Hindlimb muscle (tissue), 1 donor: Measurements from ENCODE around the gene PREB. TPM values are rescaled to one million over a fixed set of nuclear protein-coding genes. Genes with fewer than 3 reads are reported as not detected.

ENCODE experiments used
- polyA plus RNA-seq: library from polyadenylated mRNA; unstranded; fragments of 120-200 nt; gene quantifications from one replicate; pipeline ENCODE4 v1.2.1, GENCODE V29; 2013; ENCODE audit not compliant: insufficient read length

PREB gene
- polyA plus RNA-seq, 1 donor = 35.1 TPM

Other genes starting within 250 kb of the PREB start
- 41.2 TPM for gene MAPRE3, start 164.0 kb downstream of the PREB start, polyA plus RNA-seq
- gene TMEM214, start 101.7 kb downstream of the PREB start, polyA plus RNA-seq = 57.7 TPM
- gene AGBL5, start 83.0 kb downstream of the PREB start, polyA plus RNA-seq = 18.8 TPM
- gene OST4, start 63.0 kb downstream of the PREB start, polyA plus RNA-seq = 202 TPM
- gene EMILIN1, start 56.0 kb downstream of the PREB start, polyA plus RNA-seq = 66.7 TPM
- 1.5 TPM for gene KHK, start 47.9 kb downstream of the PREB start, polyA plus RNA-seq
- gene CGREF1, start 15.5 kb downstream of the PREB start, polyA plus RNA-seq = 0.75 TPM
- 0.18 TPM for gene ABHD1, start 10.8 kb downstream of the PREB start, polyA plus RNA-seq
- gene PRR30, start 4.8 kb upstream of the PREB start, polyA plus RNA-seq = not detected
- 0.17 TPM for gene TCF23, start 14.4 kb upstream of the PREB start, polyA plus RNA-seq
- 83.7 TPM for gene ATRAID, start 77.4 kb upstream of the PREB start, polyA plus RNA-seq
- gene SLC5A6, start 77.6 kb upstream of the PREB start, polyA plus RNA-seq = 18.6 TPM
- 28.0 TPM for gene CAD, start 82.7 kb upstream of the PREB start, polyA plus RNA-seq
- gene SLC30A3, start 128.4 kb upstream of the PREB start, polyA plus RNA-seq = 2.8 TPM
- 0.34 TPM for gene DNAJC5G, start 140.8 kb upstream of the PREB start, polyA plus RNA-seq
- gene TRIM54, start 147.8 kb upstream of the PREB start, polyA plus RNA-seq = 128 TPM
- gene UCN, start 173.8 kb upstream of the PREB start, polyA plus RNA-seq = 2.5 TPM
- 46.8 TPM for gene MPV17, start 188.5 kb upstream of the PREB start, polyA plus RNA-seq
- 32.5 TPM for gene GTF3C2, start 222.1 kb upstream of the PREB start, polyA plus RNA-seq
- gene EIF2B4, start 235.7 kb upstream of the PREB start, polyA plus RNA-seq = 34.4 TPM
- gene SNX17, start 236.0 kb upstream of the PREB start, polyA plus RNA-seq = 75.0 TPM
- gene ZNF513, start 246.1 kb upstream of the PREB start, polyA plus RNA-seq = 15.4 TPM